Transverse colon (tissue), 4 donors: Measurements from ENCODE around the gene RNFT2.

Experiments used
- CTCF ChIP-seq, 5 experiments: fragments of 200-600 bp in 3 of 5; fragments of 450-650 bp in 2 of 5; sonication (generic) in 3 of 5; IDR thresholded peaks; 1 replicate in 2 of 5; 2 replicates in 3 of 5; pipeline ENCODE4 v1.5.1; 2016 to 2017; ENCODE audit warnings: antibody characterized with exemption in 5 of 5, inconsistent platforms in 3 of 5, mild to moderate bottlenecking in 2 of 5, moderate library complexity in 1 of 5
- EP300 ChIP-seq: sonication (generic); formaldehyde crosslinking; IDR thresholded peaks from one replicate; pipeline ENCODE4 v1.6.1; 2017; ENCODE audit warnings: antibody characterized with exemption, low read depth
- POLR2A ChIP-seq: fragments of 450-650 bp; IDR thresholded peaks from one replicate; pipeline ENCODE4 v1.6.1; 2016; ENCODE audit warnings: antibody characterized with exemption, mild to moderate bottlenecking, moderate library complexity
- POLR2AphosphoS5 ChIP-seq, 3 donors: sonication (generic); formaldehyde crosslinking; IDR thresholded peaks; one replicate each; pipeline ENCODE4 v1.6.1; 2016; ENCODE audit warnings: antibody characterized with exemption in 3 of 3

GRCh38 chr12:116749884-116750283 is 11.8 kb downstream of the RNFT2 start:
- no peak for TF ChIP-seq CTCF (IDR thresholded peaks at IDR 0.05)
- TF ChIP-seq POLR2AphosphoS5 (IDR thresholded peaks at IDR 0.05), result no peak
- no peak for TF ChIP-seq POLR2A
- TF ChIP-seq EP300, result no peak
